ENCODE results near the gene INTS11. TPM values are rescaled to one million over a fixed set of nuclear protein-coding genes. Genes with fewer than 3 reads are reported as not detected.

Gene INTS11
- total and polyA plus RNA-seq, 2 of the 13 experiments (the other 11 are each of a cell fraction or from before 2014, with no cell fraction given) = 52.8 to 94.8 TPM

GRCh38 chr1:1344655-1345361 lies 20.3 kb upstream of the INTS11 start (continued):
- no peak for TF ChIP-seq ZXDC (CRISPR knock-in tag; IDR thresholded peaks at IDR 0.05)
- no peak for TF ChIP-seq NCOA1 (CRISPR knock-in tag; IDR thresholded peaks at IDR 0.05)
- TF ChIP-seq, protein P1, sequence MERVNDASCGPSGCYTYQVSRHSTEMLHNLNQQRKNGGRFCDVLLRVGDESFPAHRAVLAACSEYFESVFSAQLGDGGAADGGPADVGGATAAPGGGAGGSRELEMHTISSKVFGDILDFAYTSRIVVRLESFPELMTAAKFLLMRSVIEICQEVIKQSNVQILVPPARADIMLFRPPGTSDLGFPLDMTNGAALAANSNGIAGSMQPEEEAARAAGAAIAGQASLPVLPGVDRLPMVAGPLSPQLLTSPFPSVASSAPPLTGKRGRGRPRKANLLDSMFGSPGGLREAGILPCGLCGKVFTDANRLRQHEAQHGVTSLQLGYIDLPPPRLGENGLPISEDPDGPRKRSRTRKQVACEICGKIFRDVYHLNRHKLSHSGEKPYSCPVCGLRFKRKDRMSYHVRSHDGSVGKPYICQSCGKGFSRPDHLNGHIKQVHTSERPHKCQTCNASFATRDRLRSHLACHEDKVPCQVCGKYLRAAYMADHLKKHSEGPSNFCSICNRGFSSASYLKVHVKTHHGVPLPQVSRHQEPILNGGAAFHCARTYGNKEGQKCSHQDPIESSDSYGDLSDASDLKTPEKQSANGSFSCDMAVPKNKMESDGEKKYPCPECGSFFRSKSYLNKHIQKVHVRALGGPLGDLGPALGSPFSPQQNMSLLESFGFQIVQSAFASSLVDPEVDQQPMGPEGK (CRISPR knock-in tag; IDR thresholded peaks at IDR 0.05) = peak; percentile 44; the same call in 1 of the 2 replicates
- no peak for TF ChIP-seq ZNF251 (CRISPR knock-in tag; IDR thresholded peaks at IDR 0.05)
- TF ChIP-seq GABPB1 (CRISPR knock-in tag; IDR thresholded peaks at IDR 0.05) = peak; percentile 43; the same call in 1 of the 2 replicates
- no peak for TF ChIP-seq ZNF670 (CRISPR knock-in tag; IDR thresholded peaks at IDR 0.05; ENCODE audit: borderline replicate concordance)
- TF ChIP-seq PAX8 (CRISPR knock-in tag; IDR thresholded peaks at IDR 0.05; ENCODE audit: borderline replicate concordance) = no peak
- TF ChIP-seq, protein P2, sequence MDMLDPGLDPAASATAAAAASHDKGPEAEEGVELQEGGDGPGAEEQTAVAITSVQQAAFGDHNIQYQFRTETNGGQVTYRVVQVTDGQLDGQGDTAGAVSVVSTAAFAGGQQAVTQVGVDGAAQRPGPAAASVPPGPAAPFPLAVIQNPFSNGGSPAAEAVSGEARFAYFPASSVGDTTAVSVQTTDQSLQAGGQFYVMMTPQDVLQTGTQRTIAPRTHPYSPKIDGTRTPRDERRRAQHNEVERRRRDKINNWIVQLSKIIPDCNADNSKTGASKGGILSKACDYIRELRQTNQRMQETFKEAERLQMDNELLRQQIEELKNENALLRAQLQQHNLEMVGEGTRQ (IDR thresholded peaks at IDR 0.05; ENCODE audit: low read depth, low read length) = no peak
- TF ChIP-seq, protein P2 (CRISPR knock-in tag; IDR thresholded peaks at IDR 0.05; ENCODE audit: borderline replicate concordance) = no peak
